ENCODE data around the gene TGFBR3.

The TGFBR3 gene

DNA sequence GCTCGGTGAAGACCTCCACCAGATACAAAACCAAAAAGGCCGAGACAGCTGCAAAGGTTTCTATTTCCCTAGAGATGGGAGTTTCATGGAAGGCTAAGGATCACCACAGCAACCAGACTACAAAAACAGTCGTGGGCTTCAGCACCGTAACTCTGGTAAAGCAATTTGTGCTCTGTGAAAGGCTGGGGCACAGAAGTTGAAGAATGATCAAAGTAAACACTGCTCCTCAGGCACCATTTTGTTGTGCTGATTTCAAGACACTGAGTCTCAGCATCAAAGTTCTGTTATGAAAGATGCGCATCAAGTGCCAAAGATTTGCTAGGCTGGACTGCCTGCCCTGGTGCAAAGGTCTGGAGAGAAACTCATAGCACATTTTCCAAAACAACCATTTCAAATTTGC, 116.2 kb downstream of the TGFBR3 start:
- Mint-ChIP-seq H3K27me3 (ENCODE audit: low read depth, poor library complexity) (peaks cover 3% of the 10 kb centered on the region), H3K4me1 (peaks cover 39% of the 10 kb centered on the region), H3K9me3 (no peaks in the 10 kb centered on the region), H3K36me3 (ENCODE audit: low read depth) (no peaks in the 10 kb centered on the region), H3K4me3 (peak overlapping the region; percentile 59), H3K27ac (peak overlapping the region; percentile 99)
- TF ChIP-seq CTCF (IDR thresholded peaks at IDR 0.05), result no peak
- no peak for DNase-seq

GRCh38 chr1:91768786-91769725, 116.9 kb downstream of the TGFBR3 start:
- DNase-seq, result no peak
- Mint-ChIP-seq H3K36me3 (ENCODE audit: low read depth) (no peaks in the 10 kb centered on the region), H3K9me3 (no peaks in the 10 kb centered on the region), H3K4me3 (peak overlapping the region; percentile 59), H3K4me1 (peaks cover 46% of the 10 kb centered on the region), H3K27ac (peak overlapping the region; percentile 99), H3K27me3 (ENCODE audit: low read depth, poor library complexity) (peaks cover 3% of the 10 kb centered on the region)
- TF ChIP-seq CTCF (IDR thresholded peaks at IDR 0.05), result no peak

GRCh38 chr1:91768120-91768519, 117.8 kb downstream of the TGFBR3 start:
- H3K4me1 Mint-ChIP-seq, result peaks cover 48% of the 10 kb centered on the region
- TF ChIP-seq CTCF (IDR thresholded peaks at IDR 0.05), result no peak
- no peaks in the 10 kb centered on the region for H3K9me3 Mint-ChIP-seq
- no peak overlapping the region for H3K27ac Mint-ChIP-seq
- H3K4me3 Mint-ChIP-seq, result no peak overlapping the region
- no peak for DNase-seq
- H3K36me3 Mint-ChIP-seq (ENCODE audit: low read depth), result no peaks in the 10 kb centered on the region
- peaks cover 3% of the 10 kb centered on the region for H3K27me3 Mint-ChIP-seq (ENCODE audit: low read depth, poor library complexity)

- H3K4me1 Mint-ChIP-seq, result peaks cover 49% of the 10 kb centered on the region
- H3K27me3 Mint-ChIP-seq (ENCODE audit: low read depth, poor library complexity), result peaks cover 3% of the 10 kb centered on the region
- H3K4me3 Mint-ChIP-seq, result no peak overlapping the region
- H3K27ac Mint-ChIP-seq, result no peak overlapping the region
- H3K36me3 Mint-ChIP-seq (ENCODE audit: low read depth), result no peaks in the 10 kb centered on the region
- no peak for TF ChIP-seq CTCF (IDR thresholded peaks at IDR 0.05)
- H3K9me3 Mint-ChIP-seq, result no peaks in the 10 kb centered on the region
- no peak for DNase-seq
Observed at GRCh38 chr1:91766883-91767282, 119.1 kb downstream of the TGFBR3 start.

- no peaks in the 10 kb centered on the region for H3K36me3 Mint-ChIP-seq (ENCODE audit: low read depth)
- no peak overlapping the region for H3K4me3 Mint-ChIP-seq
- peaks cover 3% of the 10 kb centered on the region for H3K27me3 Mint-ChIP-seq (ENCODE audit: low read depth, poor library complexity)
- no peaks in the 10 kb centered on the region for H3K9me3 Mint-ChIP-seq
- H3K27ac Mint-ChIP-seq, result no peak overlapping the region
- no peak for DNase-seq
- H3K4me1 Mint-ChIP-seq, result peaks cover 53% of the 10 kb centered on the region
- no peak for TF ChIP-seq CTCF (IDR thresholded peaks at IDR 0.05)
Observed at GRCh38 chr1:91765880-91766443, 120.0 kb downstream of the TGFBR3 start.
